Right lobe of liver (tissue), 6 donors: ENCODE measurements around the gene SUSD6. TPM values are rescaled to one million over a fixed set of nuclear protein-coding genes. Genes with fewer than 3 reads are reported as not detected.

Experiments
- ATAC-seq, 4 donors: fragments of 200-7000 bp; cut with Tn5 transposase; one replicate each; pipeline ENCODE4 v1.9.1; 2020; ENCODE audit warnings: mild to moderate bottlenecking in 4 of 4, moderate library complexity in 4 of 4
- DNase-seq, 3 donors: peaks; one replicate each; pipeline ENCODE4 v3.0.0-alpha.2; 2020
- H3K27ac ChIP-seq, 3 donors: fragments of 200-600 bp; one replicate each; pipeline ENCODE4 v1.8.0; 2022
- H3K27me3 ChIP-seq, 2 donors: fragments of 200-600 bp; one replicate each; pipeline ENCODE4 v1.8.0; 2022
- H3K36me3 ChIP-seq, 4 donors: fragments of 200-600 bp; sonication (generic) in 1 of 4; one replicate each; pipeline versions ENCODE4 v1.5.1 to v1.8.0; 2017 to 2022; ENCODE audit warnings: control low read depth in 1 of 4
- H3K4me1 ChIP-seq, 4 donors: fragments of 200-600 bp; sonication (generic) in 1 of 4; one replicate each; pipeline versions ENCODE4 v1.5.1 to v1.8.0; 2017 to 2022; ENCODE audit warnings: control low read depth in 1 of 4
- H3K4me3 ChIP-seq, 3 donors: fragments of 200-600 bp; one replicate each; pipeline ENCODE4 v1.8.0; 2022
- H3K9me3 ChIP-seq, 4 donors: fragments of 200-600 bp; sonication (generic) in 1 of 4; one replicate each; pipeline versions ENCODE4 v1.5.1 to v1.8.0; 2017 to 2022; ENCODE audit warnings: control low read depth in 1 of 4
- CTCF ChIP-seq, 4 donors: fragments of 200-600 bp in 3 of 4; fragments of 450-650 bp in 1 of 4; IDR thresholded peaks; one replicate each; pipeline versions ENCODE4 v1.5.1 to v1.8.0; 2016 to 2022; ENCODE audit warnings: antibody characterized with exemption in 4 of 4, mild to moderate bottlenecking in 2 of 4
- POLR2A ChIP-seq: fragments of 450-650 bp; IDR thresholded peaks from one replicate; pipeline ENCODE4 v1.6.1; 2017; ENCODE audit warnings: antibody characterized with exemption, mild to moderate bottlenecking
- WGBS: methylation state at CpG from one replicate; pipeline ENCODE4 v1.1.6; 2018; ENCODE audit warnings: low coverage, low lambda C conversion rate; ENCODE audit not compliant: insufficient coverage; ENCODE audit errors: missing lambda C conversion rate; 5-methylcytosine and 5-hydroxymethylcytosine counted together
- intact Hi-C, 2 donors: fragments of 100-400 bp; cut with DNase I; formaldehyde crosslinking; loops; one replicate each; pipeline versions ENCODE4 v1.11.2 to v1.14.1; 2022
- total RNA-seq, 6 experiments: library from RNA; depleted of rRNA in 2 of 6; stranded (reverse); fragments of >200 nt in 2 of 6; fragmentation: NEBNext Ultra II Directional in 3 of 6; extraction: Animal tissue kit (Norgen Biotek cat#: 25700) in 3 of 6; gene quantifications; one replicate each; pipeline versions ENCODE4 v1.1.0 to v1.2.4, GENCODE V29; 2016 to 2023
- donor health status: DM: no; HTN: yes; CAD: no.
- donor health status: DM: no; HTN: no; CAD: no.
- donor health status: DM: no; HTN: no; CAD: no.
- donor health status: DM: no; HTN: yes; CAD: no.
- donor health status: DM: no; HTN: yes; CAD: no.

SUSD6 gene
- total RNA-seq, 6 experiments from 2014 or later: 9.6 to 17.4 (median 12.5) TPM

DNA sequence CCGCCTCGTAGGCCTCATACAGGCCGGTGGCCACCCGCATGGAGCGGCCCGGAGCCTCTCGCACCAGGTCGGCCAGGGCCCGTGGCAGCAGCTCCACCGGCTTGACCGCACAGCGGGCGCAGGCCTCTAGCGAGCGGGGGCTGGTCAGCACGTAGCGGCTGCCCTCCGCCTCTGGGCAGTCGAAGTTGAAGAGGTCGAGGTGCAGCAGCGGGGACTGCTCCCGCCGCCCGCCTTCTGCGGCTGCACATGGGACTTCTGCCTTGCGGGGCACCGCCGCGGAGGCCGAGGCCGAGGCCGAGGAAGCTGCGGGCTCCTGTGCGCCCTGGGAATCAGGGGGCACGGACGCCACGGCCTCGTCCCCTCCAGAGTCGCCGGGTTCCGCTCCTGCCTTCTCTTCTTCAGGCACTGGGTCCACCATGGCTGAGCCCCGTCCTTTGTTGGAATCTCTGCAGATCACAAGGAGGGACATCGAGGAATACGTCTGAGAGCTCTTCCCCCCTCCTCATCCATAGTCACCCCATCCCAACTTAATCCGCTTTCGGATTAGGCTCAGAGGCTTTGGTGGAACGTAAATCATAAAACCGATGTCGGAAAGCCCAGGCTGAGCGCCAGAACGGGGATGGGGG is 38.1 kb upstream of the SUSD6 start:
- no peaks in the 10 kb centered on the region for H3K36me3 ChIP-seq
- H3K27ac ChIP-seq: no peak overlapping the region
- H3K4me3 ChIP-seq: no peak overlapping the region
- intact Hi-C loops: loop anchor here (5.0 kb wide), 2 partner anchors 36 to 41 kb away; no protein-coding TSS in a partner anchor
- H3K4me1 ChIP-seq: peaks cover 0 to 21% (median 0%) of the 10 kb centered on the region in 4 donors
- 13% methylated on average over 15 of the region's 51 CpGs for WGBS
- ATAC-seq (no peak), DNase-seq (no peak)
- TF ChIP-seq POLR2A (no peak), CTCF (IDR thresholded peaks at IDR 0.05) (no peak)
- H3K27me3 ChIP-seq: peaks cover 0 to 12% of the 10 kb centered on the region in 2 donors
- no peaks in the 10 kb centered on the region for H3K9me3 ChIP-seq

GRCh38 chr14:69573831-69574262 is 37.5 kb upstream of the SUSD6 start:
- ATAC-seq (no peak), DNase-seq (no peak)
- H3K4me1 ChIP-seq: peaks cover 0 to 21% (median 0%) of the 10 kb centered on the region in 4 donors
- 5% methylated on average over 11 of the region's 15 CpGs for WGBS
- peaks cover 0 to 12% of the 10 kb centered on the region in 2 donors for H3K27me3 ChIP-seq
- intact Hi-C loops: loop anchor here (5.0 kb wide), 2 partner anchors 37 to 42 kb away; no protein-coding TSS in a partner anchor
- TF ChIP-seq CTCF (IDR thresholded peaks at IDR 0.05) (no peak), POLR2A (no peak)
- H3K36me3 ChIP-seq: no peaks in the 10 kb centered on the region
- no peak overlapping the region for H3K4me3 ChIP-seq
- no peaks in the 10 kb centered on the region for H3K9me3 ChIP-seq
- no peak overlapping the region for H3K27ac ChIP-seq

DNA sequence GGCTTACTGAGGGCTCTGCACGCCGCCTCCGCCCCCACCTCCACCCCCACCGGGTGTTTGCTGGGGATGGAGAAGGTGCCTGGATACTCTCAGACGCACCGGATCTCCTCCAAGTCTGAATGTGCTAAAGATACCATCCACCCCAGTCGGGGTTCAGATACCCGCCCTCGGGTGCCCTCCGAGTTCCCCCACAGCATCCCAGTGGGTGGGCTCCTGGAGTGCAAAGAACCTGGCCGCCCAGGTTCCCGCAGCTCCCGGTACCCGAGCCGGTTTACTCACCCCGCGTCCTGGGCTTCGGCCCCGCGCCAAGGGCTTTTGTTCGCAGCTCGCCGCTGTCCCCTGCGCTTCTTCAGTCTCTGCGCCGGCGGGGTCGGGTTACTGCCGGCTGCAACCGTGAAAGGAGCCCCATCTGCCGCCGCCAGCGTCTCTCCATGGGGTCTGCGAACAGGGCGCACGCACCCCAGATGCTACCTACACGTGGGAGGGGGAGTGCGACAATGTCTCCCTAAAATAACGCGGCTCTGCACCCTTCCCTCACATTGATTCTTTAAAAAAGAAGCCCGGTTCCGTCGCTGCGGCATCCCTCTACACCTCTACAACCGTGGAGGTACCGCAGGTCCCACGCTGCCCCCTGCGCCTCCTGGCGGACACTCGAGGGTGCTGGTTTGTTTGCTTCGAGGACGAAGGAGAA is 37.0 kb upstream of the SUSD6 start, which contains the start of gene CCDC177:
TSS of gene CCDC177 (minus strand) at position 609 of the 691 bp plus-strand sequence. CDS start 1,249 bp downstream, outside the sequence.
- intact Hi-C loops: loop anchor here (5.0 kb wide), 2 partner anchors 37 to 42 kb away; no protein-coding TSS in a partner anchor
- ATAC-seq (peak; percentile 65 to 73 (median 70)), DNase-seq (peak; percentile 56 to 66 (median 66))
- Histone ChIP-seq H3K27me3 (peaks cover 0 to 12% of the 10 kb centered on the region in 2 donors), H3K4me1 (peaks cover 0 to 21% (median 0%) of the 10 kb centered on the region in 4 donors), H3K9me3 (no peaks in the 10 kb centered on the region), H3K27ac (no peak within 1 kb of the TSS), H3K36me3 (no peaks in the 10 kb centered on the region), H3K4me3 (no peak within 1 kb of the TSS)
- peak; percentile 68 to 93 (median 86) for TF ChIP-seq CTCF (IDR thresholded peaks at IDR 0.05)
- no peak for TF ChIP-seq POLR2A
- WGBS: 0% methylated on average over 12 of the region's 52 CpGs

DNA sequence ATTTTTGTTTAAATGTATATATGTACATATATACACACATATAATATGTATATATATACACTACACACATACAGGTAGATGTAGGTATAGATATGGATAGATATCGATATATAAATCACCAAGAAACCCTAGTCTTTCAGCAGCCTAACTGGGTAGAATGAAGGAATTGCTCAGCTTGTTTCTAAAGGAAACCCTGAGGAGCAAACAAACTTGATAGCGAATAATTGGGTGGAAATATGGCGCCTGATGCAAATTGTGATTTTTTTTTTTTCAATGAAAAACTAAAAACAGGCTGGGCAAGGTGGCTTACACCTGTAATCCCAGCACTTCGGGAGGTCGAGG is 36.5 kb upstream of the SUSD6 start:
- WGBS: 39% methylated on average over 5 of the region's 5 CpGs
- H3K27me3 ChIP-seq: peaks cover 0 to 12% of the 10 kb centered on the region in 2 donors
- H3K36me3 ChIP-seq: no peaks in the 10 kb centered on the region
- ATAC-seq (no peak), DNase-seq (no peak)
- H3K9me3 ChIP-seq: no peaks in the 10 kb centered on the region
- H3K4me3 ChIP-seq: no peak overlapping the region
- intact Hi-C loops: loop anchor here (5.0 kb wide), 2 partner anchors 38 to 43 kb away; no protein-coding TSS in a partner anchor
- TF ChIP-seq POLR2A: no peak
- TF ChIP-seq CTCF (IDR thresholded peaks at IDR 0.05): peak in 1 of 4 donors; percentile 18
- no peak overlapping the region for H3K27ac ChIP-seq
- peaks cover 0 to 21% (median 0%) of the 10 kb centered on the region in 4 donors for H3K4me1 ChIP-seq
